IMR-90 (cell line): ENCODE data around the gene SNRNP70. TPM values are rescaled to one million over a fixed set of nuclear protein-coding genes. Genes with fewer than 3 reads are reported as not detected.

Experiments used
- ATAC-seq: fragments of 200-7000 bp; cut with Tn5 transposase; 2 replicates; pipeline ENCODE4 v1.9.1; 2020; ENCODE audit warnings: low read depth, mild to moderate bottlenecking, moderate library complexity
- BruUV-seq: library from RNA; stranded (reverse); fragments of 400-500 nt; replicated peaks from 2 replicates; lab custom pipeline; 2021; lab: Mats Ljungman, UMichigan
- CTCF ChIA-PET: fragments of 300-600 bp; formaldehyde crosslinking; extraction: SDS; loops from one replicate; lab custom pipeline; 2021; ENCODE audit warnings: antibody characterized with exemption; lab: Yijun Ruan, JAX
- POLR2A ChIA-PET: fragments of 300-600 bp; sonication (Branson Sonifier 250); formaldehyde crosslinking; loops from one replicate; lab custom pipeline; 2022; ENCODE audit warnings: antibody characterized with exemption; ENCODE audit not compliant: unreplicated experiment; lab: Charles Lee
- DNase-seq: peaks from one replicate; pipeline ENCODE4 v3.0.0; 2013
- H2AFZ ChIP-seq: replicated peaks from 2 replicates; pipeline ENCODE3; 2013; ENCODE audit warnings: low read length, mild to moderate bottlenecking; ENCODE audit not compliant: poor library complexity
- H2AK5ac ChIP-seq: 2 replicates; pipeline ENCODE4 v1.6.1; 2013; ENCODE audit warnings: low read depth, low read length, inconsistent platforms
- H2AK9ac ChIP-seq: replicated peaks from 2 replicates; pipeline ENCODE3; 2013; ENCODE audit warnings: mild to moderate bottlenecking, low read depth, low read length, moderate library complexity; ENCODE audit not compliant: poor library complexity
- H2BK120ac ChIP-seq: 2 replicates; pipeline ENCODE4 v1.6.1; 2013; ENCODE audit warnings: low read depth, low read length, inconsistent platforms
- H2BK15ac ChIP-seq: 3 replicates; pipeline ENCODE4 v1.6.1; 2013; ENCODE audit warnings: low read depth, low read length, inconsistent platforms
- H2BK20ac ChIP-seq: 2 replicates; pipeline ENCODE4 v1.6.1; 2013; ENCODE audit warnings: low read depth, mild to moderate bottlenecking, inconsistent platforms, low read length, moderate library complexity
- H2BK5ac ChIP-seq: 2 replicates; pipeline ENCODE4 v1.6.1; 2013; ENCODE audit warnings: mild to moderate bottlenecking, low read depth, low read length, inconsistent platforms; ENCODE audit not compliant: poor library complexity, severe bottlenecking
- H3K14ac ChIP-seq: replicated peaks from 2 replicates; pipeline ENCODE4 v1.6.1; 2013; ENCODE audit warnings: low read depth, low read length, inconsistent platforms
- H3K18ac ChIP-seq: 2 replicates; pipeline ENCODE4 v1.6.1; 2013; ENCODE audit warnings: low read depth, low read length, control low read depth
- H3K23ac ChIP-seq: 2 replicates; pipeline ENCODE4 v1.6.1; 2013; ENCODE audit warnings: low read depth, low read length, inconsistent platforms
- H3K27ac ChIP-seq: 2 replicates; pipeline ENCODE4 v1.5.1; 2013; ENCODE audit warnings: mild to moderate bottlenecking, control low read depth, low read length; ENCODE audit not compliant: insufficient read depth
- H3K27me3 ChIP-seq: 2 replicates; pipeline ENCODE4 v1.6.1; 2013; ENCODE audit warnings: low read length; ENCODE audit not compliant: control insufficient read depth, insufficient read depth
- H3K36me3 ChIP-seq: 2 replicates; pipeline ENCODE4 v1.6.1; 2013; ENCODE audit warnings: low read length, mixed read lengths; ENCODE audit not compliant: control insufficient read depth, insufficient read depth
- H3K4ac ChIP-seq: 2 replicates; pipeline ENCODE4 v1.6.1; 2013; ENCODE audit warnings: low read depth, low read length, inconsistent platforms
- H3K4me1 ChIP-seq: 2 replicates; pipeline ENCODE4 v1.6.1; 2013; ENCODE audit warnings: low read length, mixed read lengths; ENCODE audit not compliant: control insufficient read depth, insufficient read depth
- H3K4me2 ChIP-seq: 2 replicates; pipeline ENCODE4 v1.6.1; 2013; ENCODE audit warnings: low read depth, mild to moderate bottlenecking, control low read depth, low read length, moderate library complexity
- H3K4me3 ChIP-seq: 2 replicates; pipeline ENCODE4 v1.5.1; 2013; ENCODE audit warnings: low read depth, mild to moderate bottlenecking, control low read depth, low read length, moderate library complexity; ENCODE audit not compliant: insufficient read depth
- H3K56ac ChIP-seq: 2 replicates; pipeline ENCODE4 v1.6.1; 2013; ENCODE audit warnings: low read length, inconsistent platforms; ENCODE audit not compliant: insufficient read depth; ENCODE audit errors: extremely low read depth
- H3K79me1 ChIP-seq, 2 experiments: 2 replicates each; pipeline ENCODE4 v1.6.1; 2013; ENCODE audit warnings: low read length in 2 of 2, inconsistent platforms in 1 of 2, low read depth in 1 of 2
- H3K9ac ChIP-seq: 2 replicates; pipeline ENCODE4 v1.6.1; 2013; ENCODE audit warnings: low read depth, low read length, control low read depth
- H3K9me1 ChIP-seq: 2 replicates; pipeline ENCODE4 v1.6.1; 2013; ENCODE audit warnings: low read length, inconsistent platforms; ENCODE audit not compliant: insufficient read depth
- H3K9me3 ChIP-seq: 2 replicates; pipeline ENCODE4 v1.6.1; 2013; ENCODE audit warnings: low read length; ENCODE audit not compliant: control insufficient read depth, insufficient read depth
- H4K20me1 ChIP-seq: 2 replicates; pipeline ENCODE4 v1.6.1; 2013; ENCODE audit warnings: low read length, inconsistent platforms; ENCODE audit not compliant: insufficient read depth
- H4K5ac ChIP-seq: 2 replicates; pipeline ENCODE4 v1.6.1; 2013; ENCODE audit warnings: mild to moderate bottlenecking, low read depth, low read length, control low read depth
- H4K8ac ChIP-seq, 2 experiments: 2 replicates each; pipeline ENCODE4 v1.6.1; 2013; ENCODE audit warnings: low read depth in 2 of 2, low read length in 2 of 2, control low read depth in 1 of 2, inconsistent platforms in 1 of 2
- H4K91ac ChIP-seq: 2 replicates; pipeline ENCODE4 v1.6.1; 2013; ENCODE audit warnings: low read depth, low read length, inconsistent platforms; ENCODE audit not compliant: insufficient read depth
- CEBPB ChIP-seq: IDR thresholded peaks from 2 replicates; pipeline ENCODE4 v1.6.1; 2012; ENCODE audit warnings: low read depth, low read length, improper control_type of control experiment
- CHD1 ChIP-seq: IDR thresholded peaks from 2 replicates; pipeline ENCODE4 v1.6.1; 2012; ENCODE audit warnings: low read depth, low read length, improper control_type of control experiment
- CTCF ChIP-seq: conservative IDR thresholded peaks from 2 replicates; pipeline ENCODE4 v1.5.1; 2012; ENCODE audit warnings: mild to moderate bottlenecking, low read depth, low read length, improper control_type of control experiment
- FOS ChIP-seq: fragments of 150-350 bp; IDR thresholded peaks from 2 replicates; pipeline ENCODE4 v1.6.1; 2016; ENCODE audit warnings: low read depth, low read length
- MAFK ChIP-seq: IDR thresholded peaks from 2 replicates; pipeline ENCODE4 v1.6.1; 2012; ENCODE audit warnings: low read depth, low read length, improper control_type of control experiment
- MAZ ChIP-seq: IDR thresholded peaks from 2 replicates; pipeline ENCODE4 v1.6.1; 2012; ENCODE audit warnings: low read depth, mild to moderate bottlenecking, low read length, improper control_type of control experiment, moderate library complexity, borderline replicate concordance
- MXI1 ChIP-seq: IDR thresholded peaks from 2 replicates; pipeline ENCODE4 v1.6.1; 2012; ENCODE audit warnings: low read depth, mild to moderate bottlenecking, low read length, moderate library complexity, borderline replicate concordance
- NFE2L2 ChIP-seq: fragments of 150-350 bp; IDR thresholded peaks from 2 replicates; pipeline ENCODE4 v1.6.1; 2016; ENCODE audit warnings: low read depth, mild to moderate bottlenecking, low read length
- POLR2A ChIP-seq: IDR thresholded peaks from 2 replicates; pipeline ENCODE4 v1.6.1; 2012; ENCODE audit warnings: mild to moderate bottlenecking, low read depth, low read length
- RAD21 ChIP-seq: IDR thresholded peaks from 2 replicates; pipeline ENCODE4 v1.6.1; 2012; ENCODE audit warnings: low read length, improper control_type of control experiment
- RCOR1 ChIP-seq: IDR thresholded peaks from 2 replicates; pipeline ENCODE4 v1.6.1; 2012; ENCODE audit warnings: mild to moderate bottlenecking, low read length, improper control_type of control experiment; ENCODE audit not compliant: insufficient replicate concordance
- RFX5 ChIP-seq: IDR thresholded peaks from 2 replicates; pipeline ENCODE4 v1.8.0; 2012; ENCODE audit warnings: low read depth, mild to moderate bottlenecking, low read length, moderate library complexity
- SMC3 ChIP-seq: fragments of 150-350 bp; IDR thresholded peaks from 2 replicates; pipeline ENCODE4 v1.6.1; 2016; ENCODE audit warnings: low read depth, mild to moderate bottlenecking, antibody characterized with exemption, low read length, moderate library complexity
- USF2 ChIP-seq: fragments of 150-350 bp; IDR thresholded peaks from 2 replicates; pipeline ENCODE4 v1.6.1; 2017; ENCODE audit warnings: mild to moderate bottlenecking, antibody characterized with exemption, low read length, low read depth
- WGBS, 2 experiments: methylation state at CpG; one replicate each; pipeline versions ENCODE4 v1.1.5 to v1.1.7; 2013; ENCODE audit warnings: missing lambda C conversion rate in 2 of 2; ENCODE audit not compliant: insufficient read length in 1 of 2; ENCODE audit errors: extremely low coverage in 2 of 2; 5-methylcytosine and 5-hydroxymethylcytosine counted together
- dilution Hi-C: fragments of 300-500 bp; cut with HindIII; formaldehyde crosslinking; loops from one replicate; pipeline ENCODE4 v1.14.3; 2018; ENCODE audit warnings: low sequenced_read_pairs; ENCODE audit not compliant: unreplicated experiment
- in situ Hi-C: fragments of 300-500 bp; cut with MboI; formaldehyde crosslinking; loops from 3 replicates; pipeline ENCODE4 v1.14.3; 2019; ENCODE audit warnings: low sequenced_read_pairs, inconsistent platforms, mixed read lengths
- intact Hi-C: fragments of 100-400 bp; cut with micrococcal nuclease; formaldehyde crosslinking; loops from 2 replicates; pipeline ENCODE4 v1.10.0; 2022
- polyA plus RNA-seq, 3 experiments: library from polyadenylated mRNA; depleted of rRNA; stranded (reverse); fragments of >200 nt; gene quantifications; 2 replicates each; pipeline ENCODE4 v1.2.3, GENCODE V29; 2012; ENCODE audit warnings: low replicate concordance in 1 of 3
- total RNA-seq: library from RNA; depleted of rRNA; stranded (reverse); fragments of >200 nt; gene quantifications from 2 replicates; pipeline ENCODE4 v1.2.3, GENCODE V29; 2012
- TF ChIP-seq, protein P1 (sequence below): fragments of 150-350 bp; IDR thresholded peaks from 2 replicates; pipeline ENCODE4 v1.6.1; 2016; ENCODE audit warnings: low read depth, mild to moderate bottlenecking, low read length, moderate library complexity, borderline replicate concordance

SNRNP70 gene
- total and polyA plus RNA-seq, 2 of the 4 experiments (the other 2 are of a cell fraction) = 72.8 to 200 TPM

DNA sequence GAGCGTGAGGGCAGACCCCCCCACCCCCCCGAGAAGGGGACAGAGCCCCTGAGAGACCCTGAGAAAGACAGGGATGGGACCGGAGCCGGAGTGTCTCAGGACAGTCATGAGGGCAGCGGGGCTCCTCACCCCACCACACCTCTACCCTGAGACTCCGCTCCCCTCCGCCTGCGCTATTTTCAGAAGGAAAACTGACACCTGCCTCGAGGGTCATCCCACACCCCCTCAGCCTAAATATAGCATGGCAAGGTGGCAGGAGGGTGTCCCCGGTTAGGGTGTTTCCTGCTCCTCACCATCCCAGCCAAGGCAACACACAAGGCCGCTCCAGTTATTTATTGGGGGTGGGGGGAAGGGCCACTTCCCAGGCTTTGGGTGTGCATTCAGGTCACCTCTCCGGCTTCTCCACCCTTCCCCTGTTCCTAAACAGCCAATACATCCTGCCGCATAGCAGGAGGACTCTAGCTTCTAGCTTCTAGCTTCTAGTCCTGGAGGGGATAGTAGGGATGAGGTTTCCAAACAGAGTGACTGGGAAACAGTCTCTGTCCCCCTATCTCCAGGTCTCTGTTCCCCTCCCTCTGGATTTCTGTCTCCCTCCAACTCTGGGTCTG is 19.2 kb upstream of the SNRNP70 start:
- Histone ChIP-seq H3K9ac (no peak overlapping the region), H3K4me2 (no peak overlapping the region), H3K4ac (no peak overlapping the region), H2BK120ac (no peak overlapping the region), H3K27ac (no peak overlapping the region), H3K27me3 (peaks cover 46% of the 10 kb centered on the region), H4K5ac (no peak overlapping the region), H4K91ac (no peak overlapping the region), H4K8ac (no peak overlapping the region), H3K4me3 (no peak overlapping the region), H4K20me1 (no peaks in the 10 kb centered on the region), H2AK5ac (no peak overlapping the region; the same call in 1 of the 2 replicates), H2AFZ (no peak overlapping the region), H3K4me1 (peaks cover 2% of the 10 kb centered on the region; the same call in 1 of the 2 replicates), H3K14ac (no peak overlapping the region), H3K56ac (no peak overlapping the region), H3K36me3 (no peaks in the 10 kb centered on the region), H3K79me1 (no peaks in the 10 kb centered on the region), H2BK20ac (no peak overlapping the region), H3K9me1 (no peaks in the 10 kb centered on the region), H2AK9ac (no peak overlapping the region), H3K18ac (no peak overlapping the region), H2BK15ac (no peak overlapping the region), H3K23ac (no peak overlapping the region), H3K9me3 (peaks cover 14% of the 10 kb centered on the region), H2BK5ac (no peak overlapping the region)
- no TSS peak for BruUV-seq
- no peak for DNase-seq
- no peak for ATAC-seq
- in situ Hi-C loops = no loop called here
- ChIA-PET CTCF (no interaction called here), POLR2A (no interaction called here)
- no CpG with 5 or more reads among the region's 13 CpGs for WGBS, 2 experiments
- dilution Hi-C loops = no loop called here
- intact Hi-C loops = no loop called here
- TF ChIP-seq, protein P1, sequence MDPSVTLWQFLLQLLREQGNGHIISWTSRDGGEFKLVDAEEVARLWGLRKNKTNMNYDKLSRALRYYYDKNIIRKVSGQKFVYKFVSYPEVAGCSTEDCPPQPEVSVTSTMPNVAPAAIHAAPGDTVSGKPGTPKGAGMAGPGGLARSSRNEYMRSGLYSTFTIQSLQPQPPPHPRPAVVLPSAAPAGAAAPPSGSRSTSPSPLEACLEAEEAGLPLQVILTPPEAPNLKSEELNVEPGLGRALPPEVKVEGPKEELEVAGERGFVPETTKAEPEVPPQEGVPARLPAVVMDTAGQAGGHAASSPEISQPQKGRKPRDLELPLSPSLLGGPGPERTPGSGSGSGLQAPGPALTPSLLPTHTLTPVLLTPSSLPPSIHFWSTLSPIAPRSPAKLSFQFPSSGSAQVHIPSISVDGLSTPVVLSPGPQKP = no peak
- TF ChIP-seq FOS (no peak), MAZ (no peak), MXI1 (no peak), CHD1 (no peak), USF2 (no peak), CEBPB (no peak), RCOR1 (no peak), RFX5 (no peak), MAFK (no peak), POLR2A (no peak), SMC3 (no peak), NFE2L2 (no peak), CTCF (no peak), RAD21 (no peak)
